SK-N-SH (cell line): ENCODE results near the gene RNF8.

Source experiments
- CHD2 ChIP-seq: fragments of 150-350 bp; IDR thresholded peaks from 2 replicates; pipeline ENCODE4 v1.6.1; 2018; ENCODE audit warnings: low read length; ENCODE audit not compliant: partially characterized antibody
- EP300 ChIP-seq, 2 experiments: IDR thresholded peaks; 2 replicates each; pipeline versions ENCODE4 v1.4.0 to v1.6.1; 2012; ENCODE audit warnings: borderline replicate concordance in 1 of 2, low read depth in 1 of 2, low read length in 1 of 2
- FOSL2 ChIP-seq: IDR thresholded peaks from 2 replicates; pipeline ENCODE4 v1.4.0; 2012; ENCODE audit warnings: low read depth, mild to moderate bottlenecking, moderate library complexity, borderline replicate concordance
- POLR2AphosphoS5 ChIP-seq: IDR thresholded peaks from 2 replicates; pipeline ENCODE4 v1.6.1; 2012; ENCODE audit warnings: low read depth, low read length
- RFX5 ChIP-seq: IDR thresholded peaks from 2 replicates; pipeline ENCODE4 v1.6.1; 2012; ENCODE audit warnings: mild to moderate bottlenecking, improper control_type of control experiment, low read length
- TAF1 ChIP-seq: IDR thresholded peaks from 2 replicates; pipeline ENCODE4 v1.6.1; 2012; ENCODE audit warnings: low read depth, mild to moderate bottlenecking, low read length, moderate library complexity, borderline replicate concordance
- TF ChIP-seq, protein P1 (sequence below): fragments of 200-600 bp; sonication (generic); IDR thresholded peaks from 2 replicates; pipeline ENCODE4 v1.6.1; 2017; ENCODE audit warnings: antibody characterized with exemption, mild to moderate bottlenecking, moderate library complexity

DNA sequence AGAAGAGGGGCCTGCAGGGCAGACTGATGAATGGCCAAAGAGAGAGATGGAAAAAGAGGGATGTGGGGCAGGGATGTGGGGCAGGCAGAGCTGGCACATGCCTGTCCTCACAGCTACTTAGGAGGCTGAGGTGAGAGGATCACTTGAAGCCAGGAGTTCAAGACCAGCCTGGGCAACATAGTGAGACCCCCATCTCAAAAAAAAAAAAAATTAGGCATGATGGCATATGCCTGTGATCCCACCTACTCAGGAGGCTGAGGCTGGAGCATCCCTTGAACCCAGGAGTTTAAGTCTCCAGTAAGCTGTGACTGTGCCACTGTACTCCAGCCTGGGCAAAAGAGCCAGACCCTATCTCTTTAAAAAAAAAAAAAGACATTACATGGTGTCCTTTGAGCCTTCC is 34.8 kb downstream of the RNF8 start:
- no peak for TF ChIP-seq POLR2AphosphoS5
- TF ChIP-seq FOSL2, result no peak
- no peak for TF ChIP-seq CHD2
- no peak for TF ChIP-seq TAF1
- no peak for TF ChIP-seq EP300 (IDR thresholded peaks at IDR 0.05; ENCODE audit: borderline replicate concordance in 1 of 2, low read depth in 1 of 2, low read length in 1 of 2)
- no peak for TF ChIP-seq RFX5
- TF ChIP-seq, protein P1, sequence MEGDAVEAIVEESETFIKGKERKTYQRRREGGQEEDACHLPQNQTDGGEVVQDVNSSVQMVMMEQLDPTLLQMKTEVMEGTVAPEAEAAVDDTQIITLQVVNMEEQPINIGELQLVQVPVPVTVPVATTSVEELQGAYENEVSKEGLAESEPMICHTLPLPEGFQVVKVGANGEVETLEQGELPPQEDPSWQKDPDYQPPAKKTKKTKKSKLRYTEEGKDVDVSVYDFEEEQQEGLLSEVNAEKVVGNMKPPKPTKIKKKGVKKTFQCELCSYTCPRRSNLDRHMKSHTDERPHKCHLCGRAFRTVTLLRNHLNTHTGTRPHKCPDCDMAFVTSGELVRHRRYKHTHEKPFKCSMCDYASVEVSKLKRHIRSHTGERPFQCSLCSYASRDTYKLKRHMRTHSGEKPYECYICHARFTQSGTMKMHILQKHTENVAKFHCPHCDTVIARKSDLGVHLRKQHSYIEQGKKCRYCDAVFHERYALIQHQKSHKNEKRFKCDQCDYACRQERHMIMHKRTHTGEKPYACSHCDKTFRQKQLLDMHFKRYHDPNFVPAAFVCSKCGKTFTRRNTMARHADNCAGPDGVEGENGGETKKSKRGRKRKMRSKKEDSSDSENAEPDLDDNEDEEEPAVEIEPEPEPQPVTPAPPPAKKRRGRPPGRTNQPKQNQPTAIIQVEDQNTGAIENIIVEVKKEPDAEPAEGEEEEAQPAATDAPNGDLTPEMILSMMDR, result no peak
